Measurements from ENCODE around the gene TMEM132C. TPM values are rescaled to one million over a fixed set of nuclear protein-coding genes. Genes with fewer than 3 reads are reported as not detected.
"Not testable (repeated sequence)": the region's sequence is repeated elsewhere in the genome, so short reads cannot be mapped to it uniquely, and the experiment has no call there.

The TMEM132C gene
- total RNA-seq, 1 experiment from 2014 or later, result not detected

- no peak overlapping the region for H3K4me3 Mint-ChIP-seq
- H3K9me3 Mint-ChIP-seq, result peaks cover 41% of the 10 kb centered on the region
- ATAC-seq (no peak), DNase-seq (ENCODE audit: low spot score) (no peak)
- no peak overlapping the region for H3K27ac Mint-ChIP-seq
- no peaks in the 10 kb centered on the region for H3K4me1 Mint-ChIP-seq
- peaks cover 14% of the 10 kb centered on the region for H3K27me3 Mint-ChIP-seq (ENCODE audit: low read depth)
- CTCF ChIA-PET, result no interaction called here
- peaks cover 67% of the 10 kb centered on the region for H3K36me3 Mint-ChIP-seq
- POLR2A ChIA-PET, result no interaction called here
- TF ChIP-seq USF1 (CRISPR knock-in tag; IDR thresholded peaks at IDR 0.05), result no peak
- TF ChIP-seq OVOL2 (CRISPR knock-in tag; IDR thresholded peaks at IDR 0.05; ENCODE audit: borderline replicate concordance), result no peak
- no peak for TF ChIP-seq MYBL2 (CRISPR knock-in tag; IDR thresholded peaks at IDR 0.05)
- TF ChIP-seq STAT6 (CRISPR knock-in tag; conservative IDR thresholded peaks at IDR 0.05; ENCODE audit: low read depth), result no peak
- TF ChIP-seq CTCF (IDR thresholded peaks at IDR 0.05), result no peak
- TF ChIP-seq TP53 (CRISPR knock-in tag; IDR thresholded peaks at IDR 0.05), result no peak
- no peak for TF ChIP-seq NFATC4 (CRISPR knock-in tag; IDR thresholded peaks at IDR 0.05)
- no peak for TF ChIP-seq USF2 (CRISPR knock-in tag; IDR thresholded peaks at IDR 0.05)
- TF ChIP-seq SOX15 (CRISPR knock-in tag; IDR thresholded peaks at IDR 0.05), result no peak
- no peak for TF ChIP-seq KAT7 (CRISPR knock-in tag; IDR thresholded peaks at IDR 0.05; ENCODE audit: borderline replicate concordance)
Observed at GRCh38 chr12:128600886-128601285, 333.9 kb downstream of the TMEM132C start.

- Mint-ChIP-seq H3K27me3 (ENCODE audit: low read depth) (peaks cover 15% of the 10 kb centered on the region), H3K36me3 (peaks cover 69% of the 10 kb centered on the region), H3K4me3 (no peak overlapping the region), H3K27ac (no peak overlapping the region), H3K4me1 (no peaks in the 10 kb centered on the region), H3K9me3 (peaks cover 49% of the 10 kb centered on the region)
- DNase-seq (ENCODE audit: low spot score) (no peak), ATAC-seq (no peak)
- TF ChIP-seq NR1H2 (CRISPR knock-in tag; IDR thresholded peaks at IDR 0.05) (no peak), SMAD4 (CRISPR knock-in tag; IDR thresholded peaks at IDR 0.05) (no peak), MYBL2 (CRISPR knock-in tag; IDR thresholded peaks at IDR 0.05) (no peak), KAT7 (CRISPR knock-in tag; IDR thresholded peaks at IDR 0.05; ENCODE audit: borderline replicate concordance) (no peak), ZBTB21 (CRISPR knock-in tag; IDR thresholded peaks at IDR 0.05; ENCODE audit: borderline replicate concordance) (no peak), CBFB (CRISPR knock-in tag; IDR thresholded peaks at IDR 0.05; ENCODE audit: low read depth) (no peak), IRF1 (CRISPR knock-in tag; IDR thresholded peaks at IDR 0.05) (no peak), GRHL2 (CRISPR knock-in tag; IDR thresholded peaks at IDR 0.05; ENCODE audit: insufficient replicate concordance, severe bottlenecking) (no peak)
- POLR2A ChIA-PET, result no interaction called here
- CTCF ChIA-PET, result no interaction called here
Observed at GRCh38 chr12:128603573-128604115, 336.7 kb downstream of the TMEM132C start.

- POLR2A ChIA-PET; H3K4me3 Mint-ChIP-seq; H3K27ac Mint-ChIP-seq; CTCF ChIA-PET; H3K4me1 Mint-ChIP-seq; ATAC-seq; DNase-seq (ENCODE audit: low spot score): not testable (repeated sequence)
- H3K36me3 Mint-ChIP-seq, result peaks cover 68% of the 10 kb centered on the region
- H3K9me3 Mint-ChIP-seq, result peaks cover 50% of the 10 kb centered on the region
- H3K27me3 Mint-ChIP-seq (ENCODE audit: low read depth), result peaks cover 15% of the 10 kb centered on the region
Observed at GRCh38 chr12:128604219-128604618, 337.2 kb downstream of the TMEM132C start.

All from WTC11 (cell line).